Islet precursor cell (in vitro differentiated cells): Measurements from ENCODE around the gene LYST.
"Not testable (repeated sequence)": the region's sequence is repeated elsewhere in the genome, so short reads cannot be mapped to it uniquely, and the experiment has no call there.

Experiments
- DNase-seq: peaks from one replicate; pipeline ENCODE4 v3.0.0-alpha.2; 2018

The LYST gene

DNA sequence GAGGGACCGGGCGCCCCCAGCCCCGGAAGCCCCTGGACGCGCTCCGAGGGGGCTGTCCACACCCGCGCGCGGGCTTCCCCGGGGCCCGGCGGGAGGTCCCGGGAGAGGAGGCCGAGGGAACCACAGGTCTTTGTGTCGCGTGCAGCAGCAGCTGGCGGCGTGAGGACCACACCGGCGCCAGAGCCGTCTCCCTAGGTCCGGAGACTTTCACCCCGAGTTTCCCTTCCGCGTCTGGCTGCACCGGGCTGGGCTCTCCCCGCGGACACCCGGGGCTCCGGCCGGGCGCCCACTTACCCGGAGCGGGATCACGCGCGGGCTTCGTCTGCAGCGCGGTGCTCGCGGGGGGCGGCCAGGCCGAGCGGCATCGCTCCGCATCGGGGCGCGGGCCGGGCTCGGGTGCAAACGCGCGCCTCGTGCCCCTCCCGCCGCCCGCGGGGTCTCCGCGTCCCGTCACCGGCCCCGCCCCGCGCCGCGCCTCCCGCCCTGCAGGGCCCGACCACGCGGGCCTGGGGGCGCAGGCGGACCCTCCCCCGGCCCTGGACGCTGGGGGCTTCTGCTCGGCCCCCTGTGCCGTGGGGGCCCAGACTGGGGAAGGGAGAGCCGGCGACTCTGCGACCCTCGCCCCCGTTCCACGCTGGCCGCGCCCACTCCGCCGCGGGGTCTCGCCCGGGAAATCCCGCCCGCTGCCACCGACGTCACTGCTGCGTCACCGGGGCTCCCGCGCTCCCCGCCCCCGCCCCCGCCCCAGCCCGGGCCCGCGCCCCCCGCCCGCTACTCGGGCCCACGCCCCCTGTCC lies 217.1 kb downstream of the LYST start, which contains the start of gene GNG4:
GNG4 (minus strand) TSS at position 417 of the 796 bp plus-strand sequence. CDS start 65,946 bp downstream, outside the sequence.
- DNase-seq = peak; percentile 79

DNA sequence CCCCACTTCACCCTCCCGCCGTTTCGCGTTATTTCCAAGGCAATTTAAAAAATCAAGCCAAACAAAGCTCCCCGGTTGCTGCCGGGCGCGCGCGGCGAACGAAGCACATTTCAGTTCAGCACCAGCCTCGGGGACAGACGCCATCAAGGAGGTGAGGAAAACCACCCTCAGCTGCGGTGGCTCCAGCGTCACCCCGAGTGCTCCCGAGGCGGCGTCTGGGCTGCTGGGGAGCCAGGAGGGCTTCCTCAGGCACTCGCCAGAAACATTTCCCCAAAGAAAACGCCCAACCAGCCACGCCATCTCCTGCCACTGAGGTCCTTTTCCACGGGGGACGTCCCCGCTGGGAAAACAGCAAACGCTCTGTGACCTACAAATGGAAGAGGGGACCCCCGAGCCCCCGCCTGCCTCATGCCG lies 217.7 kb downstream of the LYST start:
- peak; percentile 86 for DNase-seq

DNA sequence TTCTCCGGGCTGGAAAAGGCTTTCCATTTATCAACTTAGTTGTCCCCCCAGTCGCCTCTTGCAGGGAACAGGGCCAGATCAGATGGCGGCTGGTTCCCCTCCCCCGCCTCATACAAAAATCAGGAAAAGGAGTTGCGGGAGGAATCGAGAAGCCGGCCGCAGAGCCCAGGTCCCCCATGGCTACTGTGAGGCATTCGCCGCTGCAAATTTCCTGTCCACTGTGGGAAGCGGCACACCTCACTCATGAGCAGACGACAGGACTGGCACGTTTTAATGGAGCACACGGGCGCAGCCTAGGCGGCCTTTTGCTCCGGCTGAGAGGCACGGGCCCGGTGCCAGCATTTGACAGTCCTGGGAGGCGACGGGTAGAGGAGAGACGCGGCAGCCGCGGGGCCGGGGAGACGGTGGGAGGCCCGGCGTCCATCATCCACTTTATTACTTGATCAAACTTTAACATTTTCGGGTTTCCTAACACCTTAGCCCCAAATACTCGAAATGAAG lies 218.2 kb downstream of the LYST start:
- peak; percentile 59 for DNase-seq

DNA sequence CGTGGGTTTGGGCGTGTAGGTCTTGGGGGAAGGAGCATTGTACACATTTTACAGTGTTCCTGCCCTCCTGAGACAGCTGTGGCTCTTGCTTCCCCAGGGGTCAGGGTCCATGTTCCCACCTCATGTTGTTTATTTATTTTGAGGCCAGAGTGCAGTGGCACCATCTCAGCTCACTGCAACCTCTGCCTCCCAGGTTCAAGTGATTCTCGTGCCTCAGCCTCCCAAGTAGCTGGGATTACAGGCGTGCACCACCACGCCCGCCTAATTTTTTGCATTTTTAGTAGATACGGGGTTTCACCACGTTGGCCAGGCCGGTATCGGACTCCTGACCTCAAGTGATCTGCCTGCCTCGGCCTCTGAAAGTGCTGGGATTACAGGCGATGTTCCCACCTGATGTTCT lies 219.2 kb downstream of the LYST start:
- peak; percentile 18 for DNase-seq

DNA sequence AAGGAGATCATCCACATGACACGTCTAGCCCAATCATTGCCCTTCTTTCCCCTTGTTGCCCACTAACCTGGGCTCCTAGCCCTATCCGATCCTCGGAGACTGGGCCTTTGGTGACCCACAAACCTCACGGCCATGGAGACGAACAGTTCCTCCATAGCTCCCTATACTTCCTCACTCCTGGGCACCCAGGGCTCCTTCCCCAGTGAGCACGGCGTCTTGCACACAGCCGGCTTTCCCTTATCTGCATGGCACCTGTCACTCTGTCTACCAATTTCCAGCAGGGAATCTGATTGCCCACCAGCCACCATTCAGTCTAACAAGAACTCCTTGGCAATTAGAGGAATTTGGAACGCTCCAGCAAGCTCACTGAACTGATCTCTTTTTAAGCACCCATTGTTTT lies 220.2 kb downstream of the LYST start:
- DNase-seq = peak; percentile 44

DNA sequence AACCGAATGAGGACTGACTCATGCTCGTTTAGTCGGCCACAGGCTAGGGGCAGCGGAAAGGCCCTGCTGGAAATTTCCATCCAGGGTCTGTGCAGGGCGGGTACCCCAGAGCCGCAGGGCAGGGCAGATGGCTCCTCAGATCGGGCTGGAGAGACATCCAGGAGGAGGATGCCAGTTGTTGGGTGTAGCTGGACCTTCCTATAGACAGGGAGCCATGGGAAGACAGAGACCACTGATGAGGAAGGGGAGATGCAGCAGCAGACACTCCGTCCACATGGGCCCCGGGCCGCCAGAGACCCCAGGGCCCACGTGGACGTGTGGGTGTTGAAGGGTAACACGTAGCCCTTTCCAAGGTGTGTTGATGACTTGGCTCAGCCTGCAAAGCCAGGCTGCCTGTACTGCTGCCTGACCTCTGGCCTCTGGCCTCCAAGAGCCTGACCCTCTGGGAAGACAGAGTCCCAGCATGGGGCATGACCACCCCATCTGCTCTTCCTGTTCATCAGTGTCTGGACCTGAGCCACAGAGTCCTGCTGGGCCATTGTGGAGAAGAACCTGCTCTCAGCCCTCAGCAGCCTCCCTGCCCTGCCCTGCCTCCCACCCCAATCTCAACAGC lies 221.9 kb downstream of the LYST start:
- peak; percentile 59 for DNase-seq

DNA sequence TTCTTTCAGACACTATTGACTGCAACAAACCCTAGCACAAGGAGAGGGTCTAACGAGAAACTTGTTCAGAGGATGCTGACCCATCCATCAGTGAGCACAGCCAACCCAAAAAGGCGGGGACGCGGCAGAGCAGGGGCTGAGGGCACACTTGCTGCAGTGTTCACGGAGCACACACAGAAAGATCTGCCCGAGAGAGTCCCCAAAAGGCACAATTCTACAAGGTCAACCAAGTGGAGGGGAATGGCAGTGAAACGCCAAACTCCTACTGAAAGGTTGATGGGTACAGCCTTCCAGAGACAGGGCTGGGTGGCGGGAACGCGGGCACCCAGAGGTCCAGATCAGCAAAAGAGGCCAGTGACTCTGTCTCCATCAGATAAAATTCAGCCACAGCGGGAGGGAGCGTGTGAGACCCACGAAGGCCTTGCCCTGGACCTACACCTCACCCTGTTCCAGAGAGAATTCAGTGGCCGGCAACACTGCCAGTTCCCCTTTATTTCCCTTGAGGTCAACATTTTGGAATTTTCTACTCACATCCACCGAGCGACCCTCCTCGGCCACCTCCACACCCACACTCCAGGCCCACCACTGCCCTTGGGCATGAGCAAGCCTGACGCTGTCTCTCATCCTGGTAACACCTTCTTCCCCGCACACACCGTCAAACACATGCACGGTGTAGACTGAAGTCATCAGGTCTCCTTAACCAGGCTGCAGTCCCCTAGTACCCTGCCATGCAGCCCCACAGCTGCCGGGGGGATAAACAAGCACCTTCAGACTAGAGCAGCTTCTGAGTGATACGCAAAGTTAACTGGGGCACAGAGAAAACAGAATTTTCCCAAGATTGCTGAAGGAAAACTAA lies 222.6 kb downstream of the LYST start:
- peak; percentile 57 for DNase-seq

DNA sequence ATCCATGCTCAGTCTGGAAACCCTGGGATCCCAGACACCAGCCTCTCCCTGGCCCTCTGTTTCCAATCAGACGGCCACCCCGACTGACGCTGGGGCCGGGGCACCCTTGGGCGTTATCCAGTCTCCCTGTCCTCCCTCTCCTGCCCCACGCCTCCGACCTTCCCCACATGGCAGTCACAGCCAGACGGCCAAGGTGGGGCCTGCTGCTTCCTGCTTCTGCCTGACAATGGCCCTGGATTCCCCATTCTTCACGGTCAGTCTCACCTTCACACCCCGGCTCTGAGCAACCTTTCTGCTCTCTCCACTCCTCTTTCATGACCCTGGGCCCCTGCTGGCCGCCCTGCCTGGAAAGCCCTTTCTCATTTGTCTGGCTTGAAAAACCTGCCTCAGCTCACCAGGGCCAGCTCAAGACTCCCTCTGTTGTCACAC lies 223.7 kb downstream of the LYST start:
- peak; percentile 83 for DNase-seq

DNA sequence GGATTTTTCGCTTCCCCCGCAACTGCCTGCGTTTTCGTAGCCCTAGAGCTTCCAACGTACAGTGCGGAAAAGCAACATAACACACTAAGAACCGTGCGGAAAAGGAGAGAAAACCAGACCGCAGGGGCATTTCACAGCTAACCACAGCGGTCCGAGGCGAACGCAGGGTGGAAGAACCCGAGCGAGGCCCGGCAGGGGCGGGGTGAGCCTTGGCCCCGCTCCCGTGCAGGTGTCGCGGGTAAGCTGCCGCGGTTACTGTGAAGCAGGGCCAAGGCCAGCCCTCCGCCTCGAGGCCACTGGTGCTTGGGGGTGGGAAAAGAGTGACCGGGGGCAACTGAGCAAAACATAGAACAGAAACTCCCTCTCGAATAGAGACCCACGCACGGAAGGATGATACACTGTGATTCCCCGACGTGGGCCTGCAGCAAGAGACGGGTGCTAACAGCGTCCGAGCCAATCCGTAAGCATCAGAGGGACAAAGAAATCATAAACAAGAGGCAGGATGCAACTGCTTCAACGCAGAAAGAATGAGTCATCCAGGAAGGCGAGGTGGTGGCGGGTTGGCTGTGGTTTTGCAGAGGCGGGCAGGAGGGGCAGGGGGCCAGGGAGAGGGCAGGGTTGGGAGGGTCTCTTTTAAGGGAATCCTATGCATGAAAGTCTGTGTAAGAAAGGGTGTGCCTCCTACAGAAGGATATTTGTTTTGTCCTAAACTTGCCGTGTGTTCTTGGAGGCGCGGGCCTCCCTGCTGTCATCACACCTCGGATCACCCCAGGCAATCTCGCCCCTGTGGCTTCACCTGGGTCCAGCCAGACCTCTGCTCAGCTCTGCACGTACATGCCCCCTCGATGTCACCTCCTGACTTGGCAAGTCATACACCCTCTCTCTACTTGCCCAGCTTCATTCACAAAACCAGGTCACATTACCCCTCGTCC lies 224.4 kb downstream of the LYST start:
- DNase-seq = peak; percentile 91

DNA sequence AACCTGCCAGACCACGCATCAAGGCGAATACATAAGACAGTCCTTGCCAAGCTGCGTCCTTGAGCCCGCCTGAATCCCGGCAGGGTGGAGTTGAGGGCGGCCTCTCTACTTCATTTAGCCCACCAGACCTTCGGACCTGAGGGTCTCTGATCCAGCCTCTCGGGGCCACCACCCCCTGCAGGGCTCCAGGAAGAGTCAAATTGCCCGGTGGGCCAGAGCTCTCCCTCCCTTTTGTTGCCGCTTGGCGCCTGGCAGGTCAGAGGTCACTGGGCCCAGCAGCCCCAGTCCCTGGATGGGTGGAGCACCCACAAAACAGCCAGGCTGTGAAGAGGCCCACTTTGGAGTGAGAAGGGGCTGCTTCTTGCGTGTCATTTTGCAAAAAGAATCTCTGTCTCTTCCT lies 226.1 kb downstream of the LYST start:
- peak; percentile 51 for DNase-seq

DNA sequence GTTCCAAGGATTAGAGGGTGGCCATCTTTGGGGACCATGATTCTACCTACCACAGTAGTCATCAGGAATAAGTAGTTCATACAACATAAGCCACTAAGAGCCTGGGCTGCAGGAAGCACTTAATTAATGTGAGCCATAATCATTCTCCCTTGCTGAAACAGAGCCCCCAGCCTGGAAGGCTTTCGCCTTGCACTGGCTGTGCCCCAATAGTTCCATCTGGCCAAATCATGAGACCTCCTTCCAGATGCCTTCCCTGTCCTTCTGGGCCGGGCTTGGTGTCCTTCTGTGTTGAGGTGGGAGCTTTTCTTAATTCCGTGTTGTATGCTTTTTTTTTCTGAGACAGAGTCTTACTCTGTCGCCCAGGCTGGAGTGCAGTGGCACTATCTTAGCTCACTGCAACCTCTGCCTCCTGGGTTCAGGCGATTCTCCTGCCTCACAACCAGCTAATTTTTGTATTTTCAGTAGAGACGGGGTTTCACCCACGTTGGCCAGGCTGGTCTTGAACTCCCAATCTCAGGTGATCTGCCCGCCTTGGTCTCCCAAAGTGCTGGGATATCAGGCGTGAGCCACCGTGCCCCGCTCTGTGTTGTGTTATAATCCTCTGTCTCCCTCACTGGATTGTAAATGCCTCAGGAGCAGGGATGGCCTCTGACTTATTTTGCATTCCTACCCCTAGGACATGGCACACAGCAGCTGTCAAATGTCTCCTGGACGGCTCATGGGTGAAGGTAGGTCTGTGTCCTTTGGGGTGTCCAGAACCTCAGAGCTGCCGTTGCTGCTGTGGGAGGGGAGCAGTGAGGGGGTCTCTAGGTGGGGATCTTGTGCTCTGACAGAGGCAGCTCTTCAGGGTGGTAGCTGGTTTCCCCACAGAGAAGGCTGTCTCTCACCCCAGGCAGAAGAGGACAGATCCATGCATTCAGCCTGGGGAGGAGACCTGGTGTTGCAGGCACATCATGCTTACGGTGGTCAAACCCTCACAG lies 227.2 kb downstream of the LYST start:
- no peak for DNase-seq

DNA sequence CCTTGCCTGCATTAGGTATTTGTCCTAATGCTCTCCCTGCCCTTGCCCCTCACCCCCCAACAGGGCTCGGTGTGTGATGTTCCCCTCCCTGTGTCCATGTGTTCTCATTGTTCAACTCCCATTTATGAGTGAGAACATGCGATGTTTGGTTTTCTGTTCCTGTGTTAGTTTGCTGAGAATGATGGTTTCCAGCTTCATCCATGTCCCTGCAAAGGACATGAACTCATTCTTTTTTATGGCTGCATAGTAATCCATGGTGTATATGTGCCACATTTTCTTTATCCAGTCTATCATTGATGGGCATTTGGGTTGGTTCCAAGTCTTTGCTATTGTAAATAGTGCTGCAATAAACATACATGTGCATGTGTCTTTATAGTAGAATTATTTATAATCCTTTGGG lies 228.1 kb downstream of the LYST start:
- not testable (repeated sequence) for DNase-seq

DNA sequence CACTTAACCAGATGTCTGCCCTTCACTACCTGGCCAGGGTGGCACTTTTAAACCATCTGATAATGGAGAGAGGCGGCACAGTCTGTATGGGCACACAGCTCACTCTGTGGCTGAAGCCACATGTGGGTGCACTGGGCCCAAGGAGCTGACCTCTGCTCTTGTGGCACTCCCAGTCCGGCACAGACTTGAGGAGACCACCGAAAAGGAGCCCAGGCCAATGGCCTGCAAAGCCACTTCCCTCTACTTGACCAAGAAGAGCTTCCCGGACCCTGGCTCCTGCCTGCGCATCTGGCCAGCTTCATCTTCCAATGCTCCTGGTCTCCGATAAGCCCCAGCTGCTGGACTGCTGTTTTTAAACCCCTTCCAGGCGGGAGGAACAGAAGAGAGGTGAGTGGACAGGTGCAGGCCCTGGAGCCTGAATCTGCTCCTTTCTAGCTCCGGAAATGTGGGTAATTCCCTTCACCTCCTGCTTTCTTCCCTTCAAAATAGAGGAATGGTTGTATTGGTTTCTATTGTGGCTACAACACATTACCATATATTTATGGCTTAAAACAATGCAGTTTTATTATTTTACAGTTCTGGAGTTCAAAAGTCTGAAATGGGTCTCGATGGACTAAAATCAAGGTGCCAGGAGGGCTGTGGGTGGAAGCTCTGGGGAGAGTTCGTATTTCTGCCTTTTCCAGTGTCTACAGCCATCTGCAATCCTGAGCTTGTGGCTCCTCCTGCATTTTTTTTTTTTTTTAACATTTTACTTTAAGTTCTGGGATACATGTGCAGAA lies 228.8 kb downstream of the LYST start:
- DNase-seq = peak; percentile 37

DNA sequence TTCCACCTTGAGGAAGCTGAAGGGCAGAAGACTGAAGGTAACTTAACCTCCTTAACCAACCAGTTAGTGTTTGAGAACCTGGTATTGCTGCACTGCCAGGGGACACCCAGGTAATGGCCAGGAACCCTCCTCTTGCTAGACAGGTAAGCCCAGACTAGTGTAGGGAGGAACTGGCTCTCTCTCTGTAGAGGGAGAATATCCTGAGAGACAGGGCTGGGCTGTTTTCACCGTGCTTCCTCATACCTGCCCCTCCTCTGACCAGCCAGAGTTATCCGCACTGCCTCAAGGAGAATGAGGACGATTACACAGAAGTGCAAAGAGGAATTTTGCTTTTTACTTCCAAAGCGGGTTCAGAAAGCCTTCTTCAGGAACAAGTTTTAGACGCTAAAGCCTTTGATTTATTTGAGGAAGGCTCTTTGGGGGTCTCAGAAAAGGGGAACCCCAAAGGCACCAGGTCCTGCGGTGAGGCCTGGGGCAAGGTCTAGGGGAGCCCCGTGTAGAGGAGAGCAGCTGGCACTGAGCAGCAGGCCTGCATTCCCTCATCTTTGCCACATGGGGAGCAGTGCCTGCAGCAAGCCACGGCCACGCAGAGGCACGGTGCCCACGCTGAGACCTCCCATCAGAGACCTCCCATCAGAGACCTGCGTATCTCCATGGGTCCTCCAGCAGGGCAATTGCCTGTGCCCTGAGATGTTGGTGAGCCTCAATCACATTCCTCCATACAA lies 230.6 kb downstream of the LYST start:
- peak; percentile 65 for DNase-seq

DNA sequence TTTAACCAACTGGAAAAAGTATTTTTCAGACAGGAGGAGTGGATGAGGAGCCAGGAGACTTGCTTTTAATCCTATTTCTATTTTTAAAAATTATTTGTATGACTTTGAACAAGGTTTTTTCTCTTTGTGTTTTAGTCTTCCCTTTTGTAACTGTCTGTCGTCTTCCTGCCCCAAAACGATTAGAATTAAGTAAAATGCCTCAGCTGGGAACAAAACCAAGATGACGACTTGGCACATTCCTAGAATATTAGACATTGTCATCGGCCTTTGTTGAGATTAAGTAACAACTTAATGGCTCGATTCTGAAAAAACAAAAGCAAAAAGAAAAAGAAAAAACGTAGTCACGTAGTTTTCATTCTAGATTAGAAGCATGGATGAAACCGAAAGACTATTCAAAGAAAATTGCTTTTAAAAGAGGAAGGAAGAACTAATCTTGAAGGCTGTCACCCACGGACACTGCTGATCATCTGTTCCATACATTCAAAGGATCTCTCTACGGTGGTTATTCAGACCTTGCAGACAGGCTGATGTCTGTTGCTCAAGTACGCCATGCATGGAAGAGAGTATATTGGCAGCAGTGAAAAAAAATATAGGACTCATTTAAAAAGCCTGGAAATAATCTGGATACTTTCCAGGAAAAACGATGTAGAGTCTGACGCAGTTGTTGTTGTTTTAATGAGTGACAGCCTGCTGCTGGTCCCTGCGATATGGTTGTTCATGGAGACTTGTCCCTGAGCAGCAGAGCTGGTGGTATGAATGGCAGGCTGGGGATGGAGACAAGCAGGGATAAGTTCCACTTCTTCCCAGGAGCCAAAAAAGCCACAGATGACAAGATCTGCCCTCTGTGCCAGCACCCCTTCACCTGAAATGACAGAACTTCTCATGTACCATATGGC lies 234.0 kb downstream of the LYST start:
- no peak for DNase-seq

DNA sequence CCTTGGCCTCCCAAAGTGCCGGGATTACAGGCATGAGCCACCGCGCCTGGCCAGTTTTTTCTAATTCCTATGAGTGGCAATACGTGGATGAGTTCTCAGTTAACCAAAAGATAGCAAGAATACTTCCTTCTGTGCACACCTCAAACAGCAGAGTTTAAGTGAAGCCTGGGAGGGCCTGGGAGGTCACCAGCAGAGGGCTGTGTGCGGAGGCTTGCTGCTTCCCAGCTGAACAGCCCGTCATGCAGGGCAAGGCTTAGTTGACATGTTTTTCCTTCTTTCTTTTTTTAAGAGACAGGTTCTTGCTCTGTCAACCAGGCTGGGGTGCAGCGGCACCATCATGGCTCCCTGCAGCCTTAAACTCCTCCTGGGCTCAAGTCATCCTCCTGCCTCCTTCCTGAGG lies 234.9 kb downstream of the LYST start:
- DNase-seq = peak; percentile 55

DNA sequence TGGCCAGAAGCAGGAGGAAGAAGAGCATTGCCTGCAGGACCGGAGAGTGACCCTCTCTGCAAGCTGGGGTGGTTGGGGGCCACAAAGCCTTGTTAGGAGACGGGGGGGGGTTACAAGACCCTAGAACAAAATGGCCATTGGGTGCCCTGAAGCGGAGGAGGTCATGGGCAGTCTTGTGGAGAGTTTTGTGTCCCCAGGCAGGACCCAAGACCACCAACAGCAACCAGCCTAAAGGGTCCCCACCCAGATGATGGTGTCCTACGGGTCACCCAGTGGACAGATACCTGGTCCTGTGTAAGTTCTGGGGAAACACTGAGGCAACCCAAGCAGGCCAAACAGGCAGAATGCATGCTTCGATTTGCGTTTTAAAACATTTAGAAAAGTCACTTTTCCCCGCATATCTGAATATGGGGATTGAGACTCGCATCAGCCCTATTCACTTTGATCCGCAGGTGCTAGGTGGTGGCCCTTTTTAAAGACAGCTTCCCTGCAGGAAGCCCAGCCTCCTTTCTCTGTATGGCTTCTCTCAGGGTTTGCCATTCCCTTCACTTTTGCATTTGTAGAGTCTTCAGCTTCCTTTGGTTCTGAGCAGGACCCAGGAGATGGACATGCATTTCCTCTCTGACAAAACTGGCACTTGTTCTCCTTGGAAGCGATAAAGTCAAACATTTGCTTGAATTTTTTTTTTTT lies 238.2 kb downstream of the LYST start:
- no peak for DNase-seq

DNA sequence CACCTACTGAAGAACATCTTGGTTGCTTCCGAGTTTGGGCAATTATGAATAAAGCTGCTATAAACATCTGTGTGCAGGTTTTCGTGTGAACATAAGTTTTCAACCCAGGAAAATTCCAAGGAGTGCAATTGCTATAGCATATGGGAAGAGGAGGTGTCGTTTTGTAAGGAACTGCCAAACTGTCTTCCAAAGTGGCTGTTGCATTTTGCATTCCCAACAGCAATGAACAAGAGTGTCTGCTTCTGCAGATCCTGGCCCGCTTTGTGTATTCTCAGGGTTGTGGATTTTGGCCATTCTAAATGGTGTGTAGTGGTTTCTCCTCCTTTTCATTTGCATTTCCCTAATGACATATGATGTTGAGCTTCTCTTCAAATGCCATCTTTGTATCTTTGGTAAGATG lies 240.9 kb downstream of the LYST start:
- no peak for DNase-seq
